ENCODE data around the gene CFDP1. TPM values are rescaled to one million over a fixed set of nuclear protein-coding genes. Genes with fewer than 3 reads are reported as not detected.
A peak's percentile ranks its signal among the peaks of the same experiment; 100 is the strongest.

CFDP1 gene
- total RNA-seq, 3 donors from 2014 or later (not counting 1 experiment from before 2014, with no cell fraction given), result 32.2 to 38.8 (median 32.3) TPM

DNA sequence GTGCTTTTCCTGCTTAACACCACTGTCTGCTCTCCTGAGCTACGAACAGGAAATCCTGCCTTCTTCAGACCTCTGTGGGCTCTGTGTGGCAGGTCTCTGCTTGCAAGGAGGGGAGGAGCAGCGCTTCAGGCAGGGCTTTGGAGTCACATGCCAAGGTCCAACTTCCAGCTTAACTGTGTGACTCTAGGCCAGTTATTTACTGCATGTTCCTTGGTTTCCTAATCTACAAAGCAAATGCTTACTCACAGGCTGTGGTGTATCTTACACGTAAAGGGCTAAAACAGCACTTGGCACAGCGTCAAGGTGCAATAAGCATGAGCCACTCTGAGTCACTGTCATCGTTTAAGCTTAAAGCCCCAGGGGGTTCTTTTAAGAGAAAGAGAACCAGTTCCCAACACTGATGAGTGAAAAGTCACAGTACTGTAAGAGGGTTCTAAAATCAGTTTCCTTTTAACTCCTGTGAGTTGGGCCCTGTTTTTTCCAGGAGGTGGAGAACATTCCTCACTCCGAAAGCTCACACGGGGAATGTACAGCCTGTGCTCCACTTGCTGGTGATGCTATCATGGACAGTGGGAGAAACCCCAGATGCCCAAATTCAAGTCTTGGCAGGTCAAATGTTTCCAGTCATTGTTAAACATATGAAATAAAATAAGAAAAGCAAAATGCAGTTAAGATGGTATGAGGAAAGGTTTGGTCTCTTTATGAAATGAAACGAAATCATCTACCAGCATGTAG is 127.8 kb downstream of the CFDP1 start:
- peak in 1 of 2 donors; percentile 30 for DNase-seq
- peaks cover 33 to 43% of the 10 kb centered on the region in 2 donors for H3K27me3 Mint-ChIP-seq (ENCODE audit: low read depth in 2 of 2)
- no peak overlapping the region for H3K27ac Mint-ChIP-seq

DNA sequence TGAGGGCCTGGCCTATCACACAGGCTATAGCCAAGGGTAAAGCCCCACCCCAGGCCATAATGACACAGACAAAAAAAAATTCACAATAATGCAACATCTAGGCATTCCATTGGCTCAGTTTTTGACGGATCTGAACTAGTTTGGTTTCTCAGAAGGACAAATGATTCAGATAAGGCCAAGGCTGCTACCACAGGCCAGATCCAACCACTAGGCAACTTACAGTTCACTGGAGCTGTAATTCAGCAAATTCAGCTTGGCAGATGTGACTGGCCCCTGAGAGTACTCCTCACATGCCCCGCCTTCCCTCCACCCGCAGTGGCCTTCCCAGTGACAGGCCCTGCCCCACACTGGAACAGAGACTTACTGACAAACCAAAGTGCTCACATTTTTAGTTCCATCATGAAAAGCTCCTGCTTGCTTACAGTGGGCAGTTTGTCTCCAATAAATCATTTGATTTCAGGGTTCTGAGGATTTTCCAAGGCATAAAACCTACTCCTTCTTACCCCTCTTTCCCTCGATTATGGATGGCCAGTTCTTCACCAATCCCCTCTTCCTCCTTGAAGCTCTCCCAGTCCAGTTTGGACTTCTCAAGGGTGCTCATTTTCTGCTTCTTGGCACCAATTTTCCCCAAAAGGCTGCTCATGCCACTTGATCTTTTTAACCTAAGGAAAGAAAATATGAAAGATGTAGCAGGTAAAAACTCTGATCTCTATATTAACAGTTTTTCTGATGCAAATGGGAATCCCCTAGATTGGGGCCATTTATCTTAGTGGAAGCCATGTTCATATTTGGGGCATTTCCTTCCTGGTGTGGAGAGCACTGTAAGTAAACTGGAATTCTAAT is 128.6 kb downstream of the CFDP1 start:
- TF ChIP-seq, protein P1, sequence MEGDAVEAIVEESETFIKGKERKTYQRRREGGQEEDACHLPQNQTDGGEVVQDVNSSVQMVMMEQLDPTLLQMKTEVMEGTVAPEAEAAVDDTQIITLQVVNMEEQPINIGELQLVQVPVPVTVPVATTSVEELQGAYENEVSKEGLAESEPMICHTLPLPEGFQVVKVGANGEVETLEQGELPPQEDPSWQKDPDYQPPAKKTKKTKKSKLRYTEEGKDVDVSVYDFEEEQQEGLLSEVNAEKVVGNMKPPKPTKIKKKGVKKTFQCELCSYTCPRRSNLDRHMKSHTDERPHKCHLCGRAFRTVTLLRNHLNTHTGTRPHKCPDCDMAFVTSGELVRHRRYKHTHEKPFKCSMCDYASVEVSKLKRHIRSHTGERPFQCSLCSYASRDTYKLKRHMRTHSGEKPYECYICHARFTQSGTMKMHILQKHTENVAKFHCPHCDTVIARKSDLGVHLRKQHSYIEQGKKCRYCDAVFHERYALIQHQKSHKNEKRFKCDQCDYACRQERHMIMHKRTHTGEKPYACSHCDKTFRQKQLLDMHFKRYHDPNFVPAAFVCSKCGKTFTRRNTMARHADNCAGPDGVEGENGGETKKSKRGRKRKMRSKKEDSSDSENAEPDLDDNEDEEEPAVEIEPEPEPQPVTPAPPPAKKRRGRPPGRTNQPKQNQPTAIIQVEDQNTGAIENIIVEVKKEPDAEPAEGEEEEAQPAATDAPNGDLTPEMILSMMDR (IDR thresholded peaks at IDR 0.05), result no peak
- Mint-ChIP-seq H3K4me3 (no peak overlapping the region), H3K9me3 (no peaks in the 10 kb centered on the region), H3K27me3 (ENCODE audit: low read depth in 2 of 2) (peaks cover 28 to 43% of the 10 kb centered on the region in 2 donors), H3K27ac (no peak overlapping the region), H3K4me1 (peaks cover 3 to 4% of the 10 kb centered on the region in 2 donors), H3K36me3 (peaks cover 40% of the 10 kb centered on the region)
- Histone ChIP-seq H3K9me3 (ENCODE audit: control insufficient read depth, insufficient read depth, low read length) (no peaks in the 10 kb centered on the region), H3K36me3 (ENCODE audit: control insufficient read depth, insufficient read depth, low read length) (peaks cover 18% of the 10 kb centered on the region), H3K4me3 (ENCODE audit: low read length) (no peak overlapping the region), H3K27me3 (ENCODE audit: control insufficient read depth, insufficient read depth, low read length) (peaks cover 9% of the 10 kb centered on the region), H3K4me1 (ENCODE audit: control insufficient read depth, insufficient read depth, low read length) (no peaks in the 10 kb centered on the region), H3K27ac (ENCODE audit: low read length) (no peak overlapping the region)
- ATAC-seq (no peak), DNase-seq (no peak)
- intact Hi-C loops (cut with micrococcal nuclease), result no loop called here
- WGBS (ENCODE audit: insufficient coverage), result 97% methylated on average over 4 of the region's 4 CpGs

More for the DNA sequence above, 127.8 kb downstream of the CFDP1 start:
- Mint-ChIP-seq H3K9me3 (no peaks in the 10 kb centered on the region), H3K4me1 (peaks cover 0 to 4% of the 10 kb centered on the region in 2 donors), H3K4me3 (no peak overlapping the region), H3K36me3 (peaks cover 40% of the 10 kb centered on the region)
- H3K27ac ChIP-seq (ENCODE audit: low read length), result no peak overlapping the region
- H3K4me3 ChIP-seq (ENCODE audit: low read length), result no peak overlapping the region
- ATAC-seq, result peak in 1 of 3 donors; percentile 38
- intact Hi-C loops (cut with micrococcal nuclease), result no loop called here
- TF ChIP-seq, protein P1 (IDR thresholded peaks at IDR 0.05), result no peak
- peaks cover 9% of the 10 kb centered on the region for H3K27me3 ChIP-seq (ENCODE audit: control insufficient read depth, insufficient read depth, low read length)
- 71% methylated on average over 8 of the region's 8 CpGs for WGBS (ENCODE audit: insufficient coverage)
- no peaks in the 10 kb centered on the region for H3K4me1 ChIP-seq (ENCODE audit: control insufficient read depth, insufficient read depth, low read length)
- no peaks in the 10 kb centered on the region for H3K9me3 ChIP-seq (ENCODE audit: control insufficient read depth, insufficient read depth, low read length)
- peaks cover 18% of the 10 kb centered on the region for H3K36me3 ChIP-seq (ENCODE audit: control insufficient read depth, insufficient read depth, low read length)

DNA sequence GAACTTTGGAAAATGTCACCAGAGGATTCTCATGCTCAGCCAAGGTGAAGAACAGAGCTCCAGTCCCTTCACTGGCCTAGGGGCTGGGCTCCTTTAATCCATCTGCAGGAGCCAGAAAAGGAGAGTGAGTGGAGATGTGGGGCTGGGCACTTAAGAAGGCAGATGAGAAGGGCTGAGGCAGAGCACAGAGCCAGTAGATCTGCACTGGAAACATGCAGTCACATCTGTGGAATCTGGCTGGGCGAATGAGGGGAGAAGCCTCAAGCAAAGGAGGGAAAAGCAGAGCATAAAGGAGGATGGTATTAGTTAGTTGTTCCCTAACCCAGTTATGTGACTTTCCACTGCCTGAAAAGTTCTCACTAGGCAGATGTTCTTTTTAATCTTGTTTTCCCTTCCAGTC is 131.5 kb downstream of the CFDP1 start:
- Mint-ChIP-seq H3K27ac (no peak overlapping the region), H3K36me3 (peaks cover 52% of the 10 kb centered on the region), H3K4me3 (no peak overlapping the region), H3K27me3 (ENCODE audit: low read depth in 2 of 2) (peaks cover 31 to 50% of the 10 kb centered on the region in 2 donors), H3K4me1 (peaks cover 4 to 6% of the 10 kb centered on the region in 2 donors), H3K9me3 (no peaks in the 10 kb centered on the region)
- no peak overlapping the region for H3K4me3 ChIP-seq (ENCODE audit: low read length)
- no peaks in the 10 kb centered on the region for H3K9me3 ChIP-seq (ENCODE audit: control insufficient read depth, insufficient read depth, low read length)
- peaks cover 19% of the 10 kb centered on the region for H3K36me3 ChIP-seq (ENCODE audit: control insufficient read depth, insufficient read depth, low read length)
- H3K27ac ChIP-seq (ENCODE audit: low read length), result no peak overlapping the region
- intact Hi-C loops (cut with micrococcal nuclease), result no loop called here
- 100% methylated on average over 1 of the region's 1 CpG for WGBS (ENCODE audit: insufficient coverage)
- no peak for DNase-seq
- no peaks in the 10 kb centered on the region for H3K4me1 ChIP-seq (ENCODE audit: control insufficient read depth, insufficient read depth, low read length)
- no peak for ATAC-seq
- TF ChIP-seq, protein P1 (IDR thresholded peaks at IDR 0.05), result no peak
- no peaks in the 10 kb centered on the region for H3K27me3 ChIP-seq (ENCODE audit: control insufficient read depth, insufficient read depth, low read length)
